Body of pancreas (tissue), 4 donors: Measurements from ENCODE around the gene NEGR1.

Experiments
- CTCF ChIP-seq, 7 experiments: fragments of 450-650 bp in 4 of 7; fragments of 200-600 bp in 3 of 7; sonication (generic) in 3 of 7; IDR thresholded peaks; one replicate each; pipeline ENCODE4 v1.5.1; 2016 to 2019; ENCODE audit warnings: antibody characterized with exemption in 7 of 7
- POLR2A ChIP-seq, 3 donors: fragments of 450-650 bp; IDR thresholded peaks; one replicate each; pipeline ENCODE4 v1.6.1; 2016; ENCODE audit warnings: antibody characterized with exemption in 3 of 3, mild to moderate bottlenecking in 2 of 3

GRCh38 chr1:71371581-71371980 lies 910.8 kb downstream of the NEGR1 start:
- no peak for TF ChIP-seq CTCF (IDR thresholded peaks at IDR 0.05)
- TF ChIP-seq POLR2A (IDR thresholded peaks at IDR 0.05): no peak
